OCI-LY7 (cell line): Measurements from ENCODE around the gene BCAT1.

Experiments used
- EZH2phosphoT487 ChIP-seq: fragments of 200-600 bp; sonication (generic); IDR thresholded peaks from 2 replicates; pipeline ENCODE4 v1.6.1; 2018; ENCODE audit warnings: low read depth, borderline replicate concordance, mild to moderate bottlenecking, mixed run types, antibody characterized with exemption, low read length, moderate library complexity, mixed read lengths
- TF ChIP-seq, protein P1 (sequence below): fragments of 200-600 bp; sonication (generic); conservative IDR thresholded peaks from 2 replicates; pipeline ENCODE4 v1.5.1; 2014; ENCODE audit warnings: mild to moderate bottlenecking, antibody characterized with exemption, low read length, moderate library complexity, mixed read lengths

DNA sequence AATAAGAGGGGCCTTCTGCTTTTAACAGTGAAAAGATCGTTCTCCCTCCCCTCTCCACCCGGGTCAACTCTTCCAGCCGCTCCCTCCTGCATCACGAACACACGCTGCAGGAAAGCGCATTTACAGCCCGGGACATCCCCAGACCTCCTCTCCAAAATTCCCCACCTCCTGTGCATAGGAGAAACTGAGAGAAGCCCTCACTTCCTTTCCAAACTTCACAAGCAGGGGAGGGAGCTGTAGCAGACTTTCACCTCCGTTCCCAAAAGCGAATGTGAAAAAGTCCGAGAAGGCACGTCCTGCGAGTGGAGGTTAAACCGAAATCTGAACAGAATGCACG is 513 bp downstream of the BCAT1 start:
- TF ChIP-seq, protein P1, sequence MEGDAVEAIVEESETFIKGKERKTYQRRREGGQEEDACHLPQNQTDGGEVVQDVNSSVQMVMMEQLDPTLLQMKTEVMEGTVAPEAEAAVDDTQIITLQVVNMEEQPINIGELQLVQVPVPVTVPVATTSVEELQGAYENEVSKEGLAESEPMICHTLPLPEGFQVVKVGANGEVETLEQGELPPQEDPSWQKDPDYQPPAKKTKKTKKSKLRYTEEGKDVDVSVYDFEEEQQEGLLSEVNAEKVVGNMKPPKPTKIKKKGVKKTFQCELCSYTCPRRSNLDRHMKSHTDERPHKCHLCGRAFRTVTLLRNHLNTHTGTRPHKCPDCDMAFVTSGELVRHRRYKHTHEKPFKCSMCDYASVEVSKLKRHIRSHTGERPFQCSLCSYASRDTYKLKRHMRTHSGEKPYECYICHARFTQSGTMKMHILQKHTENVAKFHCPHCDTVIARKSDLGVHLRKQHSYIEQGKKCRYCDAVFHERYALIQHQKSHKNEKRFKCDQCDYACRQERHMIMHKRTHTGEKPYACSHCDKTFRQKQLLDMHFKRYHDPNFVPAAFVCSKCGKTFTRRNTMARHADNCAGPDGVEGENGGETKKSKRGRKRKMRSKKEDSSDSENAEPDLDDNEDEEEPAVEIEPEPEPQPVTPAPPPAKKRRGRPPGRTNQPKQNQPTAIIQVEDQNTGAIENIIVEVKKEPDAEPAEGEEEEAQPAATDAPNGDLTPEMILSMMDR = no peak
- no peak for TF ChIP-seq EZH2phosphoT487
